ENCODE results near the gene UVRAG.
"Not testable (repeated sequence)": the region's sequence is repeated elsewhere in the genome, so short reads cannot be mapped to it uniquely, and the experiment has no call there.

The UVRAG gene

DNA sequence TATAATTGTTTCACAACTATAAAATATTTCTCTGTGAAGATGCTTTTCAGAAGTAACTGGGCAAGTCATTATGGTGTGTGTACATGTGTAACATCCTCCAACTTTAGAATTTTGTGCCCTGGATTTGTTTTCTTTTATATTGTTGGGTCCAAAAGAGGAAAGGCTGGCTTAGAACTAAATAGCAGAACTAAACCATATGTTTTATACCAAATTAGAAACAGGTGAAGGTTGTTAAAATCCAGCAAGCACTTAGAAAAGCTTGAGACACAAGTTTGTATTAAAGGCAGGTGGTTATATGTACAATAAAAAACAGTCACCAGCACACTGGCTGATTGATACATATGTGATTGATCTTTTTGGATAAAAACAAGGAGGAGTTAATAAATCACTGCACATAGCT lies 232.8 kb downstream of the UVRAG start:
- no peak for DNase-seq (ENCODE audit: low read depth, low spot score)
- Histone ChIP-seq H3K27ac (no peak overlapping the region), H3K9me3 (ENCODE audit: low read depth, low read length) (no peaks in the 10 kb centered on the region), H3K9ac (ENCODE audit: insufficient read length) (no peak overlapping the region), H3K4me3 (no peak overlapping the region), H3K36me3 (ENCODE audit: insufficient read depth, low read length) (no peaks in the 10 kb centered on the region)
- no peak for TF ChIP-seq POLR2AphosphoS5 (IDR thresholded peaks at IDR 0.05; ENCODE audit: borderline replicate concordance, low read depth, low read length)
- TF ChIP-seq EZH2 (IDR thresholded peaks at IDR 0.05): no peak

DNA sequence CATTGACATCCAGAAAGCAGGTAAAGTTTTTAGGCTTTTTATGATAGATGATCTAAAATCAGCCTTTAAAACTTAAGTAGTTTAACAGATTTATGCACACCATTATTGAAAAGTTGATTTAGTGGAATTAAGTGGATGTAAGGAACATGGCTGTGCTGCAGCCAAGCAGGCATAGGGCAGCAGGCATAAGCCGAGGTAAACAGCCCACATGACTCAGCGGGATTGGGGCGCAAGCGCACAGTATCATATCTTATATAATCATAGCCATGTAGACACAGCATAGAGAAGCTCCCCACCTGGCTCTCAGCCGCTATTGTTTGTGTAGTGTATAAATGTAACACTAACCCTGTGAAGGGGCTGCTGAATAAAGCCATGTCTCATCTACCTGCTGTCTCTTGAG lies 233.8 kb downstream of the UVRAG start:
- Histone ChIP-seq H3K9ac (ENCODE audit: insufficient read length) (no peak overlapping the region), H3K27ac (no peak overlapping the region), H3K36me3 (ENCODE audit: insufficient read depth, low read length) (no peaks in the 10 kb centered on the region), H3K9me3 (ENCODE audit: low read depth, low read length) (no peaks in the 10 kb centered on the region), H3K4me3 (no peak overlapping the region)
- DNase-seq (ENCODE audit: low read depth, low spot score): no peak
- TF ChIP-seq POLR2AphosphoS5 (IDR thresholded peaks at IDR 0.05; ENCODE audit: borderline replicate concordance, low read depth, low read length): no peak
- TF ChIP-seq EZH2 (IDR thresholded peaks at IDR 0.05): no peak
- TF ChIP-seq FOXP2 (optimal IDR thresholded peaks at IDR 0.05; ENCODE audit: control extremely low read depth, extremely low read length, insufficient read depth): no peak

DNA sequence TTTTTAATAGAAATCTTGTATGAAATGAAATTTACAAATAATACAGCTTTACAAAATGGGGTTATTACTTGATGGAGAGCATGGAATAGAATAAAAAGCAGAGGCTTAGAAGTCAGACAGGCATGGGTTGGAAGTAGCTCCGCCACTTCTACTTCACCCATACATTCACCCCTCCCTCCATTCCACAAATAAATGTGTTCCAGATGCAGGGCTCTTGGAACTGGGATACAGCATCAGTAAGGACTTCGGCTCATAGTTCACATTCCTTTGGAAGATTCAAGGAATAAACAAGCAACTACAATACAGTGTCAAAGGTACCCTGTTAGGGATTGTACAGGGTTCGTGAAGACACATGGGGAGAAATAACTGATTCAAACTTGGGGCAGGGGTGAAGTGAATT lies 234.5 kb downstream of the UVRAG start:
- no peak overlapping the region for H3K27ac ChIP-seq
- TF ChIP-seq POLR2AphosphoS5 (IDR thresholded peaks at IDR 0.05; ENCODE audit: borderline replicate concordance, low read depth, low read length) (no peak), FOXP2 (optimal IDR thresholded peaks at IDR 0.05; ENCODE audit: control extremely low read depth, extremely low read length, insufficient read depth) (no peak), EZH2 (IDR thresholded peaks at IDR 0.05) (no peak)

DNA sequence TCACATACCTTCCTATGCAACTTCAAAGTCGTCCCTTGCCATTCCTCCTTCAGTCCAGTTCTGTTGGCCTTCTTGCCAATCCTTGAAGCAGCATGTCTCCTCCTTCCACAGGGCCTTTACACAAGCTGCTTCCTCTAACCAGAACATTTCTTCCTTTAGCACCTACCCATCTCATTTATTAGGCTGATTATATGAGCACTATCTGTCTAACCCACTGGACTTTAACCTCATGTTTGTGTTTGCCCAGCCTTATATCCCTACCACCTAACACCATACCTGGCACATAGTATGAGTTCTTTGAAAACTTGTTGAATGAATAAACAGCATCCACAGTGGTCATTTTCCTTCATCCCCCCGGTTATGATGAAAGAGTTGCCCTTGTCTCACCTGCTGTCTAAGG lies 236.9 kb downstream of the UVRAG start:
- H3K27ac ChIP-seq: no peak overlapping the region
- no peak overlapping the region for H3K9ac ChIP-seq (ENCODE audit: insufficient read length)
- no peaks in the 10 kb centered on the region for H3K36me3 ChIP-seq (ENCODE audit: insufficient read depth, low read length)
- TF ChIP-seq EZH2 (IDR thresholded peaks at IDR 0.05): no peak
- TF ChIP-seq FOXP2 (optimal IDR thresholded peaks at IDR 0.05; ENCODE audit: control extremely low read depth, extremely low read length, insufficient read depth): no peak
- no peak for TF ChIP-seq POLR2AphosphoS5 (IDR thresholded peaks at IDR 0.05; ENCODE audit: borderline replicate concordance, low read depth, low read length)
- H3K4me3 ChIP-seq: no peak overlapping the region
- DNase-seq (ENCODE audit: low read depth, low spot score): no peak
- no peaks in the 10 kb centered on the region for H3K9me3 ChIP-seq (ENCODE audit: low read depth, low read length)

More for the DNA sequence above, 234.5 kb downstream of the UVRAG start:
- Histone ChIP-seq H3K4me3 (no peak overlapping the region), H3K36me3 (ENCODE audit: insufficient read depth, low read length) (no peaks in the 10 kb centered on the region), H3K9me3 (ENCODE audit: low read depth, low read length) (no peaks in the 10 kb centered on the region), H3K9ac (ENCODE audit: insufficient read length) (no peak overlapping the region)
- no peak for DNase-seq (ENCODE audit: low read depth, low spot score)

DNA sequence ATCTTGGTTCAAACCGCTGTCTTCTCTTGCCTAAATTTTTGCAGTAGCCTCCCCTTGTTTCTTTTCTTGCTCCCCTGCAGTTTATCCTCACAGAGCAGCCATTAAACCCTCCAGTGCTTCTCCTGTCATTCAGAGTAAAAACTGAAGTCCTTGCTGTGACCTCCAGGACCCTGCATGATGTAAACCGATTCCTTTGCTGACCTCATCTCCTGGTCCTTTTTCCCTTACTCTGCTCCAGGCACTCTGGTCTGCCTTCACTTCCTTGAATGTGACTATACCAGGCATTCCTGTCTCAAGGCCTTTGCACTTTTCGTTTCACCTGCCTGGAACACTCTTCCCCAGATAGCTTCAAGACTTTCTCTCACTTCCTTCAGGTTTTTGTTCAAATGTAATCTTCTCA lies 239.3 kb downstream of the UVRAG start:
- H3K4me3 ChIP-seq: no peak overlapping the region

DNA sequence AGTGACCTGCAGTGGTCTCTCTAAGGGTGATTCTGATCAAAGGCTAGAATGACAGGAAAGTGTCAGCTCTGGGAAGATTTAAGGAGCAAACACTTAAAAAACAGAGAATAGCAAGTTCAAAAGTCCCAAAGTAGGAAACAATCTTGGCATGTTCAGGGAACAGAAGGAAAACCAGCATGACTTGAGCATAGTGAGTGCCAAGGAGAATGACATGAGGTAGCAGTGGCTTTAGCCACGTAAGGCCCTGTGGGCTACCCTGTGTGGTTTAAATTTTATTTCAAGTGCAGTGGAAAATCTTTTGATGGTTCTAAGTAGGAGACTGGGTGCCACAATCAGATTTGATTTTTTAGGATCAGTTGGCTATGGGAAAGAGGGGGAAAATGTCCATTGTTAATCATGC lies 241.9 kb downstream of the UVRAG start:
- DNase-seq (ENCODE audit: low read depth, low spot score): no peak
- Histone ChIP-seq H3K9me3 (ENCODE audit: low read depth, low read length) (no peaks in the 10 kb centered on the region), H3K36me3 (ENCODE audit: insufficient read depth, low read length) (no peaks in the 10 kb centered on the region), H3K27ac (no peak overlapping the region), H3K4me3 (no peak overlapping the region), H3K9ac (ENCODE audit: insufficient read length) (no peak overlapping the region)
- TF ChIP-seq POLR2AphosphoS5 (IDR thresholded peaks at IDR 0.05; ENCODE audit: borderline replicate concordance, low read depth, low read length) (no peak), FOXP2 (optimal IDR thresholded peaks at IDR 0.05; ENCODE audit: control extremely low read depth, extremely low read length, insufficient read depth) (no peak), EZH2 (IDR thresholded peaks at IDR 0.05) (no peak)

More for the DNA sequence above, 239.3 kb downstream of the UVRAG start:
- DNase-seq (ENCODE audit: low read depth, low spot score): no peak
- H3K9me3 ChIP-seq (ENCODE audit: low read depth, low read length): no peaks in the 10 kb centered on the region
- no peak overlapping the region for H3K9ac ChIP-seq (ENCODE audit: insufficient read length)
- no peaks in the 10 kb centered on the region for H3K36me3 ChIP-seq (ENCODE audit: insufficient read depth, low read length)
- TF ChIP-seq EZH2 (IDR thresholded peaks at IDR 0.05) (no peak), POLR2AphosphoS5 (IDR thresholded peaks at IDR 0.05; ENCODE audit: borderline replicate concordance, low read depth, low read length) (no peak), FOXP2 (optimal IDR thresholded peaks at IDR 0.05; ENCODE audit: control extremely low read depth, extremely low read length, insufficient read depth) (no peak)
- H3K27ac ChIP-seq: no peak overlapping the region

DNA sequence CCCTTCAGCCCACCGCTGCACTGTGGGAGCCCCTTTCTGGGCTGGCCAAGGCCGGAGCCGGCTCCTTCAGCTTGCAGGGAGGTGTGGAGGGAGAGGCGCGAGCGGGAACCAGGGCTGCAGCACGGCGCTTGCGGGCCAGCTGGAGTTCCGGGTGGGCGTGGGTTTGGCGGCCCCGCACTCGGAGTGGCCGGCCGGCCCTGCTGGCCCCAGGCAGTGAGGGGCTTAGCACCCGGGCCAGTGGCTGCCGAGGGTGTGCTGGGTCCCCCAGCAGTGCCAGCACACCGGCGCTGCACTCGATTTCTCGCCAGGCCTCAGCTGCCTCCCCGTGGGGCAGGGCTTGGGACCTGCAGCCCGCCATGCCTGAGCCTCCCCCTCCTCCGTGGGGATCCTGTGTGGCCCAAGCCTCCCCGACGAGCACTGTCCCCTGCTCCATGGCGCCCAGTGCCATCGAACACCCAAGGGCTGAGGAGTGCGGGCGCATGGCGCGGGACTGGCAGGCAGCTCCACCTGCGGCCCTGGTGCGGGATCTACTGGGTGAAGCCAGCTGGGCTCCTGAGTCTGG lies 245.5 kb downstream of the UVRAG start:
- not testable (repeated sequence) for H3K9me3 ChIP-seq (ENCODE audit: low read depth, low read length); H3K9ac ChIP-seq (ENCODE audit: insufficient read length); DNase-seq (ENCODE audit: low read depth, low spot score); H3K27ac ChIP-seq; H3K4me3 ChIP-seq; H3K36me3 ChIP-seq (ENCODE audit: insufficient read depth, low read length)

DNA sequence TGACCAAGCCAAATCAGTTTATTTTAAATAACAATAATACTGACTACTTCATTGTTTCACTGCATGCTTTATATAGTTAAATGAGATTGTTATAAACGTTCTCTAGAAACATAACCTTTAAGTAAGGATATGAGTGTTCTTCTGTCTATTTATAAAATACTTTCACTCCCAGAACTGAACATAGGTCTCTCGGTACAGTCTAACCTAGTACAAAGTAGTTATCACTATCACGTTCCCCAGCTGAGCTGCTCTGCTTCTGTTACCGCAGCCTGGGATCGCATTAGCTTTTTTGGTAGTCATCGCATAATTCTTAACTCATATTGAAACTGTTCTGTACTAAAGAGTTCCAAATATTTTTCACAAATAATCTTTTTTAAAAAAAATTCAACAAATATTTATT lies 247.7 kb downstream of the UVRAG start:
- no peaks in the 10 kb centered on the region for H3K9me3 ChIP-seq (ENCODE audit: low read depth, low read length)
- H3K27ac ChIP-seq: no peak overlapping the region
- no peak overlapping the region for H3K9ac ChIP-seq (ENCODE audit: insufficient read length)
- no peak overlapping the region for H3K4me3 ChIP-seq
- H3K36me3 ChIP-seq (ENCODE audit: insufficient read depth, low read length): no peaks in the 10 kb centered on the region
- no peak for DNase-seq (ENCODE audit: low read depth, low spot score)
- TF ChIP-seq EZH2 (IDR thresholded peaks at IDR 0.05) (no peak), POLR2AphosphoS5 (IDR thresholded peaks at IDR 0.05; ENCODE audit: borderline replicate concordance, low read depth, low read length) (no peak), FOXP2 (optimal IDR thresholded peaks at IDR 0.05; ENCODE audit: control extremely low read depth, extremely low read length, insufficient read depth) (no peak)

DNA sequence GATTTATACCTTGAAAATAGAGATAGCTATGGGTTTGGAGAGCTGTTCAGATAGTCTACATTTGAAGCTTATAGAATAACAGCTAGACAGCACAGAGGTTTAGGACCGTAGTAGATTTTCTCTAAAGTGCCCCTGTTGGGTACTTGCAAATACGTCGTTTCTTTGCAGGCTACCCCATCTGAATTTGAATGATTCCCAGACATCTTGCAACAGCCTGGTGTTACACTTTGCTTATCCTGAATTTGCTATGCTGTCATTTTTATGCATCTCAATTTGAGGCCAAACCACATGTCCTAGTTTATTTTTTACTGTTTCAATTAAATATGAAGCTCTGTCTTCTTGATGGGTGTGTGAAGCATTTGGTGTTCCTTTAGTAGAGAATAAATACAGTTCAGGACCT lies 249.2 kb downstream of the UVRAG start:
- no peak overlapping the region for H3K27ac ChIP-seq
- no peaks in the 10 kb centered on the region for H3K36me3 ChIP-seq (ENCODE audit: insufficient read depth, low read length)
- DNase-seq (ENCODE audit: low read depth, low spot score): no peak
- H3K9ac ChIP-seq (ENCODE audit: insufficient read length): no peak overlapping the region
- no peak overlapping the region for H3K4me3 ChIP-seq
- TF ChIP-seq FOXP2 (optimal IDR thresholded peaks at IDR 0.05; ENCODE audit: control extremely low read depth, extremely low read length, insufficient read depth) (no peak), POLR2AphosphoS5 (IDR thresholded peaks at IDR 0.05; ENCODE audit: borderline replicate concordance, low read depth, low read length) (no peak), EZH2 (IDR thresholded peaks at IDR 0.05) (no peak)
- no peaks in the 10 kb centered on the region for H3K9me3 ChIP-seq (ENCODE audit: low read depth, low read length)
